Astrocyte (in vitro differentiated cells and primary cell): Measurements from ENCODE around the gene GLYATL3. TPM values are rescaled to one million over a fixed set of nuclear protein-coding genes. Genes with fewer than 3 reads are reported as not detected.

Source experiments
- DNase-seq: peaks from one replicate; pipeline ENCODE4 v3.0.0-alpha.2; 2010; ENCODE audit warnings: low read depth
- FAIRE-seq: peaks from 2 replicates; lab custom pipeline; 2011; peaks lifted over from hg19 to GRCh38; lab: Jason Lieb, UNC
- H2AFZ ChIP-seq: 2 replicates; pipeline ENCODE4 v1.6.0; 2012; ENCODE audit warnings: low read depth, low read length, inconsistent platforms
- H3K27ac ChIP-seq: 2 replicates; pipeline ENCODE4 v1.5.1; 2011; ENCODE audit warnings: low read depth, low read length, inconsistent platforms
- H3K27me3 ChIP-seq: 2 replicates; pipeline ENCODE4 v1.6.0; 2011; ENCODE audit warnings: low read length, inconsistent platforms; ENCODE audit not compliant: insufficient read depth
- H3K36me3 ChIP-seq: 2 replicates; pipeline ENCODE4 v1.5.1; 2011; ENCODE audit warnings: low read length, inconsistent platforms; ENCODE audit not compliant: insufficient read depth
- H3K4me1 ChIP-seq: 2 replicates; pipeline ENCODE4 v1.5.1; 2011; ENCODE audit warnings: low read length, inconsistent platforms; ENCODE audit not compliant: insufficient read depth
- H3K4me2 ChIP-seq: 2 replicates; pipeline ENCODE4 v1.6.0; 2012; ENCODE audit warnings: low read length, inconsistent platforms
- H3K4me3 ChIP-seq: 2 replicates; pipeline ENCODE4 v1.5.1; 2011; ENCODE audit warnings: low read depth, mild to moderate bottlenecking, low read length, inconsistent platforms; ENCODE audit not compliant: insufficient read depth
- H3K79me2 ChIP-seq: 2 replicates; pipeline ENCODE4 v1.6.0; 2012; ENCODE audit warnings: mild to moderate bottlenecking, low read length, inconsistent platforms; ENCODE audit not compliant: insufficient read depth
- H3K9ac ChIP-seq: 2 replicates; pipeline ENCODE4 v1.6.0; 2012; ENCODE audit warnings: mild to moderate bottlenecking, low read length, inconsistent platforms
- H3K9me3 ChIP-seq: 2 replicates; pipeline ENCODE4 v1.5.1; 2012; ENCODE audit warnings: low read depth, mild to moderate bottlenecking, low read length, inconsistent platforms; ENCODE audit not compliant: insufficient read depth
- H4K20me1 ChIP-seq: 2 replicates; pipeline ENCODE4 v1.6.0; 2012; ENCODE audit warnings: low read length, inconsistent platforms; ENCODE audit not compliant: insufficient read depth
- H3K27ac Mint-ChIP-seq: one replicate; pipeline ENCODE4 v1.8.0; 2021; ENCODE audit warnings: mild to moderate bottlenecking, mixed read lengths; ENCODE audit not compliant: unreplicated experiment
- H3K27me3 Mint-ChIP-seq: one replicate; pipeline ENCODE4 v1.8.0; 2021; ENCODE audit warnings: low read depth, mixed read lengths; ENCODE audit not compliant: unreplicated experiment
- H3K36me3 Mint-ChIP-seq: one replicate; pipeline ENCODE4 v1.8.0; 2021; ENCODE audit warnings: low read depth, mixed read lengths; ENCODE audit not compliant: unreplicated experiment
- H3K4me1 Mint-ChIP-seq: one replicate; pipeline ENCODE4 v1.8.0; 2021; ENCODE audit warnings: low read depth, mixed read lengths; ENCODE audit not compliant: unreplicated experiment
- H3K4me3 Mint-ChIP-seq: one replicate; pipeline ENCODE4 v1.8.0; 2021; ENCODE audit warnings: mild to moderate bottlenecking, moderate library complexity, mixed read lengths; ENCODE audit not compliant: unreplicated experiment
- H3K9me3 Mint-ChIP-seq: one replicate; pipeline ENCODE4 v1.8.0; 2021; ENCODE audit warnings: mild to moderate bottlenecking, mixed read lengths; ENCODE audit not compliant: unreplicated experiment
- CTCF ChIP-seq: IDR thresholded peaks from 2 replicates; pipeline ENCODE4 v1.5.1; 2011; ENCODE audit warnings: low read depth, mild to moderate bottlenecking, inconsistent platforms, low read length, moderate library complexity; ENCODE audit not compliant: insufficient read depth
- EZH2 ChIP-seq: IDR thresholded peaks from 2 replicates; pipeline ENCODE4 v1.6.1; 2012; ENCODE audit warnings: mild to moderate bottlenecking, low read length, inconsistent platforms; ENCODE audit not compliant: insufficient read depth
- total RNA-seq: library from RNA; stranded (reverse); gene quantifications from 2 replicates; pipeline ENCODE4 v1.2.1, GENCODE V29; 2021

GLYATL3 gene
- total RNA-seq, 1 donor from 2014 or later = not detected

GRCh38 chr6:49504666-49505065, 4.9 kb downstream of the GLYATL3 start:
- FAIRE-seq = no peak
- Histone ChIP-seq H2AFZ (no peak overlapping the region), H3K4me3 (no peak overlapping the region), H3K4me1 (no peaks in the 10 kb centered on the region), H4K20me1 (no peaks in the 10 kb centered on the region), H3K79me2 (no peaks in the 10 kb centered on the region), H3K9me3 (no peaks in the 10 kb centered on the region), H3K27ac (no peak overlapping the region), H3K36me3 (no peaks in the 10 kb centered on the region), H3K9ac (no peak overlapping the region), H3K27me3 (no peaks in the 10 kb centered on the region), H3K4me2 (no peak overlapping the region)
- no peak for DNase-seq
- H3K27ac Mint-ChIP-seq = no peak overlapping the region
- no peaks in the 10 kb centered on the region for H3K36me3 Mint-ChIP-seq
- TF ChIP-seq EZH2 (no peak), CTCF (no peak)
- no peaks in the 10 kb centered on the region for H3K27me3 Mint-ChIP-seq
- peaks cover 6% of the 10 kb centered on the region for H3K9me3 Mint-ChIP-seq
- H3K4me3 Mint-ChIP-seq = no peak overlapping the region
- no peaks in the 10 kb centered on the region for H3K4me1 Mint-ChIP-seq

GRCh38 chr6:49506569-49507111, 6.9 kb downstream of the GLYATL3 start:
- no peak overlapping the region for H3K27ac Mint-ChIP-seq
- H3K36me3 ChIP-seq = no peaks in the 10 kb centered on the region
- H3K9ac ChIP-seq = no peak overlapping the region
- no peaks in the 10 kb centered on the region for H4K20me1 ChIP-seq
- no peaks in the 10 kb centered on the region for H3K9me3 ChIP-seq
- H3K79me2 ChIP-seq = no peaks in the 10 kb centered on the region
- no peak overlapping the region for H3K4me3 ChIP-seq
- no peak overlapping the region for H3K27ac ChIP-seq
- H3K27me3 ChIP-seq = no peaks in the 10 kb centered on the region
- no peaks in the 10 kb centered on the region for H3K4me1 ChIP-seq
- no peak for TF ChIP-seq CTCF
- TF ChIP-seq EZH2 = no peak
- peaks cover 6% of the 10 kb centered on the region for H3K9me3 Mint-ChIP-seq
- DNase-seq (no peak), FAIRE-seq (no peak)
- H3K36me3 Mint-ChIP-seq = no peaks in the 10 kb centered on the region
- H2AFZ ChIP-seq = no peak overlapping the region
- H3K27me3 Mint-ChIP-seq = no peaks in the 10 kb centered on the region
- H3K4me1 Mint-ChIP-seq = no peaks in the 10 kb centered on the region
- no peak overlapping the region for H3K4me2 ChIP-seq
- no peak overlapping the region for H3K4me3 Mint-ChIP-seq

- no peak overlapping the region for H3K4me3 Mint-ChIP-seq
- H3K27me3 ChIP-seq = no peaks in the 10 kb centered on the region
- H3K36me3 Mint-ChIP-seq = no peaks in the 10 kb centered on the region
- H3K27ac Mint-ChIP-seq = no peak overlapping the region
- H3K4me1 ChIP-seq = no peaks in the 10 kb centered on the region
- H3K79me2 ChIP-seq = no peaks in the 10 kb centered on the region
- no peaks in the 10 kb centered on the region for H3K4me1 Mint-ChIP-seq
- no peak overlapping the region for H2AFZ ChIP-seq
- no peak overlapping the region for H3K9ac ChIP-seq
- no peaks in the 10 kb centered on the region for H3K27me3 Mint-ChIP-seq
- TF ChIP-seq EZH2 (no peak), CTCF (no peak)
- H3K9me3 ChIP-seq = no peaks in the 10 kb centered on the region
- no peaks in the 10 kb centered on the region for H3K36me3 ChIP-seq
- H3K4me2 ChIP-seq = no peak overlapping the region
- FAIRE-seq = no peak
- no peak overlapping the region for H3K27ac ChIP-seq
- H3K4me3 ChIP-seq = no peak overlapping the region
- no peak for DNase-seq
- no peaks in the 10 kb centered on the region for H4K20me1 ChIP-seq
- peaks cover 6% of the 10 kb centered on the region for H3K9me3 Mint-ChIP-seq
Measured at GRCh38 chr6:49509342-49509741, 9.6 kb downstream of the GLYATL3 start.
